IMR-90 (cell line): Measurements from ENCODE around the gene SOS1. TPM values are rescaled to one million over a fixed set of nuclear protein-coding genes. Genes with fewer than 3 reads are reported as not detected.

Experiments used
- ATAC-seq: fragments of 200-7000 bp; cut with Tn5 transposase; 2 replicates; pipeline ENCODE4 v1.9.1; 2020; ENCODE audit warnings: low read depth, mild to moderate bottlenecking, moderate library complexity
- BruUV-seq: library from RNA; stranded (reverse); fragments of 400-500 nt; replicated peaks from 2 replicates; lab custom pipeline; 2021; lab: Mats Ljungman, UMichigan
- CTCF ChIA-PET: fragments of 300-600 bp; formaldehyde crosslinking; extraction: SDS; loops from one replicate; lab custom pipeline; 2021; ENCODE audit warnings: antibody characterized with exemption; lab: Yijun Ruan, JAX
- POLR2A ChIA-PET: fragments of 300-600 bp; sonication (Branson Sonifier 250); formaldehyde crosslinking; loops from one replicate; lab custom pipeline; 2022; ENCODE audit warnings: antibody characterized with exemption; ENCODE audit not compliant: unreplicated experiment; lab: Charles Lee
- DNase-seq: peaks from one replicate; pipeline ENCODE4 v3.0.0; 2013
- H2AFZ ChIP-seq: replicated peaks from 2 replicates; pipeline ENCODE3; 2013; ENCODE audit warnings: low read length, mild to moderate bottlenecking; ENCODE audit not compliant: poor library complexity
- H2AK5ac ChIP-seq: 2 replicates; pipeline ENCODE4 v1.6.1; 2013; ENCODE audit warnings: low read depth, low read length, inconsistent platforms
- H2AK9ac ChIP-seq: replicated peaks from 2 replicates; pipeline ENCODE3; 2013; ENCODE audit warnings: mild to moderate bottlenecking, low read depth, low read length, moderate library complexity; ENCODE audit not compliant: poor library complexity
- H2BK120ac ChIP-seq: 2 replicates; pipeline ENCODE4 v1.6.1; 2013; ENCODE audit warnings: low read depth, low read length, inconsistent platforms
- H2BK15ac ChIP-seq: 3 replicates; pipeline ENCODE4 v1.6.1; 2013; ENCODE audit warnings: low read depth, low read length, inconsistent platforms
- H2BK20ac ChIP-seq: 2 replicates; pipeline ENCODE4 v1.6.1; 2013; ENCODE audit warnings: low read depth, mild to moderate bottlenecking, inconsistent platforms, low read length, moderate library complexity
- H2BK5ac ChIP-seq: 2 replicates; pipeline ENCODE4 v1.6.1; 2013; ENCODE audit warnings: mild to moderate bottlenecking, low read depth, low read length, inconsistent platforms; ENCODE audit not compliant: poor library complexity, severe bottlenecking
- H3K14ac ChIP-seq: replicated peaks from 2 replicates; pipeline ENCODE4 v1.6.1; 2013; ENCODE audit warnings: low read depth, low read length, inconsistent platforms
- H3K18ac ChIP-seq: 2 replicates; pipeline ENCODE4 v1.6.1; 2013; ENCODE audit warnings: low read depth, low read length, control low read depth
- H3K23ac ChIP-seq: 2 replicates; pipeline ENCODE4 v1.6.1; 2013; ENCODE audit warnings: low read depth, low read length, inconsistent platforms
- H3K27ac ChIP-seq: 2 replicates; pipeline ENCODE4 v1.5.1; 2013; ENCODE audit warnings: mild to moderate bottlenecking, control low read depth, low read length; ENCODE audit not compliant: insufficient read depth
- H3K27me3 ChIP-seq: 2 replicates; pipeline ENCODE4 v1.6.1; 2013; ENCODE audit warnings: low read length; ENCODE audit not compliant: control insufficient read depth, insufficient read depth
- H3K36me3 ChIP-seq: 2 replicates; pipeline ENCODE4 v1.6.1; 2013; ENCODE audit warnings: low read length, mixed read lengths; ENCODE audit not compliant: control insufficient read depth, insufficient read depth
- H3K4ac ChIP-seq: 2 replicates; pipeline ENCODE4 v1.6.1; 2013; ENCODE audit warnings: low read depth, low read length, inconsistent platforms
- H3K4me1 ChIP-seq: 2 replicates; pipeline ENCODE4 v1.6.1; 2013; ENCODE audit warnings: low read length, mixed read lengths; ENCODE audit not compliant: control insufficient read depth, insufficient read depth
- H3K4me2 ChIP-seq: 2 replicates; pipeline ENCODE4 v1.6.1; 2013; ENCODE audit warnings: low read depth, mild to moderate bottlenecking, control low read depth, low read length, moderate library complexity
- H3K4me3 ChIP-seq: 2 replicates; pipeline ENCODE4 v1.5.1; 2013; ENCODE audit warnings: low read depth, mild to moderate bottlenecking, control low read depth, low read length, moderate library complexity; ENCODE audit not compliant: insufficient read depth
- H3K56ac ChIP-seq: 2 replicates; pipeline ENCODE4 v1.6.1; 2013; ENCODE audit warnings: low read length, inconsistent platforms; ENCODE audit not compliant: insufficient read depth; ENCODE audit errors: extremely low read depth
- H3K79me1 ChIP-seq, 2 experiments: 2 replicates each; pipeline ENCODE4 v1.6.1; 2013; ENCODE audit warnings: low read length in 2 of 2, inconsistent platforms in 1 of 2, low read depth in 1 of 2
- H3K9ac ChIP-seq: 2 replicates; pipeline ENCODE4 v1.6.1; 2013; ENCODE audit warnings: low read depth, low read length, control low read depth
- H3K9me1 ChIP-seq: 2 replicates; pipeline ENCODE4 v1.6.1; 2013; ENCODE audit warnings: low read length, inconsistent platforms; ENCODE audit not compliant: insufficient read depth
- H3K9me3 ChIP-seq: 2 replicates; pipeline ENCODE4 v1.6.1; 2013; ENCODE audit warnings: low read length; ENCODE audit not compliant: control insufficient read depth, insufficient read depth
- H4K20me1 ChIP-seq: 2 replicates; pipeline ENCODE4 v1.6.1; 2013; ENCODE audit warnings: low read length, inconsistent platforms; ENCODE audit not compliant: insufficient read depth
- H4K5ac ChIP-seq: 2 replicates; pipeline ENCODE4 v1.6.1; 2013; ENCODE audit warnings: mild to moderate bottlenecking, low read depth, low read length, control low read depth
- H4K8ac ChIP-seq, 2 experiments: 2 replicates each; pipeline ENCODE4 v1.6.1; 2013; ENCODE audit warnings: low read depth in 2 of 2, low read length in 2 of 2, control low read depth in 1 of 2, inconsistent platforms in 1 of 2
- H4K91ac ChIP-seq: 2 replicates; pipeline ENCODE4 v1.6.1; 2013; ENCODE audit warnings: low read depth, low read length, inconsistent platforms; ENCODE audit not compliant: insufficient read depth
- POLR2A ChIP-seq: IDR thresholded peaks from 2 replicates; pipeline ENCODE4 v1.6.1; 2012; ENCODE audit warnings: mild to moderate bottlenecking, low read depth, low read length
- USF2 ChIP-seq: fragments of 150-350 bp; IDR thresholded peaks from 2 replicates; pipeline ENCODE4 v1.6.1; 2017; ENCODE audit warnings: mild to moderate bottlenecking, antibody characterized with exemption, low read length, low read depth
- WGBS, 2 experiments: methylation state at CpG; one replicate each; pipeline versions ENCODE4 v1.1.5 to v1.1.7; 2013; ENCODE audit warnings: missing lambda C conversion rate in 2 of 2; ENCODE audit not compliant: insufficient read length in 1 of 2; ENCODE audit errors: extremely low coverage in 2 of 2; 5-methylcytosine and 5-hydroxymethylcytosine counted together
- dilution Hi-C: fragments of 300-500 bp; cut with HindIII; formaldehyde crosslinking; loops from one replicate; pipeline ENCODE4 v1.14.3; 2018; ENCODE audit warnings: low sequenced_read_pairs; ENCODE audit not compliant: unreplicated experiment
- in situ Hi-C: fragments of 300-500 bp; cut with MboI; formaldehyde crosslinking; loops from 3 replicates; pipeline ENCODE4 v1.14.3; 2019; ENCODE audit warnings: low sequenced_read_pairs, inconsistent platforms, mixed read lengths
- intact Hi-C: fragments of 100-400 bp; cut with micrococcal nuclease; formaldehyde crosslinking; loops from 2 replicates; pipeline ENCODE4 v1.10.0; 2022
- polyA plus RNA-seq, 3 experiments: library from polyadenylated mRNA; depleted of rRNA; stranded (reverse); fragments of >200 nt; gene quantifications; 2 replicates each; pipeline ENCODE4 v1.2.3, GENCODE V29; 2012; ENCODE audit warnings: low replicate concordance in 1 of 3
- total RNA-seq: library from RNA; depleted of rRNA; stranded (reverse); fragments of >200 nt; gene quantifications from 2 replicates; pipeline ENCODE4 v1.2.3, GENCODE V29; 2012

Gene SOS1
- total and polyA plus RNA-seq, 2 of the 4 experiments (the other 2 are of a cell fraction): 8.2 to 11.2 TPM

DNA sequence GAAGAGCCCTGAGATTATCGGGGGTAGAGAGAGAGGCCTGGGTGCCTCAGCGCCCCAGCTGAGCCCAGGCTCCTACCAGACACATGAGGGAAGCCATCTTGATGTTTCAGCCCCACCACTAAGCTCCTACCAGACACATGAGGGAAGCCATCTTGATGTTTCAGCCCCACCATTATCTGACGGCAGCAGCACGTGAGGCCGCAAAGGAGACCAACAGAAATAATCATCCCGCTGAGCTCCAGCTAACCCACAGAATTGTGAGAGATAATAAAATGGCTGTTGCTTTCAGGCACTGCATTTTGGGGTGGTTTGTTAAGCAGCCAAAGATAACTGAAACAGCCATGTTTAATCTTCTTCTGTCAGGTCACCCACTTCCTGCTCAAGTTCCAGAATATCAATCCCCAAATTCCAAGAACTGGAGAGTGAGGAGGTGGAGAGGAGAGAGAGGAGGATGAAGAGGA is 29.3 kb upstream of the SOS1 start:
- Histone ChIP-seq H4K5ac (no peak overlapping the region), H3K23ac (no peak overlapping the region), H3K18ac (no peak overlapping the region), H3K9ac (no peak overlapping the region), H4K91ac (no peak overlapping the region), H3K27me3 (0 out of 2 replicates have a peak, but pooled peaks cover 3% of the 10 kb centered on the region), H2AK5ac (no peak overlapping the region), H2AK9ac (no peak overlapping the region), H3K4me2 (no peak overlapping the region), H3K4me3 (no peak overlapping the region), H3K36me3 (no peaks in the 10 kb centered on the region), H2BK5ac (no peak overlapping the region), H2BK15ac (no peak overlapping the region), H3K9me3 (no peaks in the 10 kb centered on the region), H2BK120ac (no peak overlapping the region), H4K8ac (no peak overlapping the region), H3K9me1 (no peaks in the 10 kb centered on the region), H3K56ac (no peak overlapping the region), H2AFZ (no peak overlapping the region), H3K79me1 (no peaks in the 10 kb centered on the region), H3K14ac (no peak overlapping the region), H3K27ac (no peak overlapping the region), H2BK20ac (no peak overlapping the region), H3K4ac (no peak overlapping the region), H4K20me1 (no peaks in the 10 kb centered on the region), H3K4me1 (no peaks in the 10 kb centered on the region; the same call in 1 of the 2 replicates)
- CTCF ChIA-PET: no interaction called here
- WGBS, 2 experiments: 90% methylated on average over 2 of the region's 6 CpGs; no CpG with 5 or more reads in 1 of the 2 experiments
- in situ Hi-C loops: no loop called here
- intact Hi-C loops: no loop called here
- ATAC-seq: no peak
- BruUV-seq: no TSS peak
- TF ChIP-seq POLR2A (no peak), USF2 (no peak)
- dilution Hi-C loops: no loop called here
- POLR2A ChIA-PET: no interaction called here
- DNase-seq: no peak
